Neural progenitor cell (in vitro differentiated cells): Measurements from ENCODE around the gene MEG3. TPM values are rescaled to one million over a fixed set of nuclear protein-coding genes. Genes with fewer than 3 reads are reported as not detected.
A peak's percentile ranks its signal among the peaks of the same experiment; 100 is the strongest.

ENCODE experiments used
- DNase-seq: peaks from one replicate; pipeline ENCODE4 v3.0.0-alpha.2; 2016; ENCODE audit warnings: low spot score
- H2AFZ ChIP-seq: fragments of 200-600 bp; sonication (generic); replicated peaks from 2 replicates; pipeline ENCODE4 v1.6.1; 2016; ENCODE audit warnings: antibody characterized with exemption
- H3F3A ChIP-seq: fragments of 200-600 bp; sonication (generic); 2 replicates; pipeline ENCODE4 v1.6.1; 2016; ENCODE audit warnings: antibody characterized with exemption, low read depth
- H3K27ac ChIP-seq: fragments of 200-600 bp; sonication (generic); 2 replicates; pipeline ENCODE4 v1.5.1; 2016; ENCODE audit warnings: mild to moderate bottlenecking
- H3K27me3 ChIP-seq: fragments of 200-600 bp; sonication (generic); 2 replicates; pipeline ENCODE4 v1.6.1; 2016; ENCODE audit warnings: mild to moderate bottlenecking, moderate library complexity
- H3K36me3 ChIP-seq: fragments of 200-600 bp; sonication (generic); 2 replicates; pipeline ENCODE4 v1.5.1; 2016
- H3K4me1 ChIP-seq: fragments of 200-600 bp; sonication (generic); 2 replicates; pipeline ENCODE4 v1.6.1; 2016; ENCODE audit warnings: mixed run types
- H3K4me2 ChIP-seq: fragments of 200-600 bp; sonication (generic); 2 replicates; pipeline ENCODE4 v1.6.1; 2016
- H3K4me3 ChIP-seq: fragments of 200-600 bp; sonication (generic); 2 replicates; pipeline ENCODE4 v1.5.1; 2016
- H3K79me2 ChIP-seq: fragments of 200-600 bp; sonication (generic); 2 replicates; pipeline ENCODE4 v1.6.1; 2016; ENCODE audit warnings: low read depth
- H3K9ac ChIP-seq: fragments of 200-600 bp; sonication (generic); 2 replicates; pipeline ENCODE4 v1.6.1; 2016
- H3K9me3 ChIP-seq: fragments of 200-600 bp; sonication (generic); 2 replicates; pipeline ENCODE4 v1.5.1; 2016; ENCODE audit warnings: low read depth
- H4K20me1 ChIP-seq: fragments of 200-600 bp; sonication (generic); 2 replicates; pipeline ENCODE4 v1.6.1; 2016; ENCODE audit warnings: low read depth
- H3K27ac Mint-ChIP-seq: 3 replicates; pipeline ENCODE4 v1.8.0; 2021; ENCODE audit warnings: mixed read lengths
- H3K27me3 Mint-ChIP-seq: 2 replicates; pipeline ENCODE4 v1.8.0; 2022; ENCODE audit warnings: low read depth, mild to moderate bottlenecking, inconsistent platforms, moderate library complexity, mixed read lengths; ENCODE audit not compliant: insufficient read depth
- H3K36me3 Mint-ChIP-seq: 3 replicates; pipeline ENCODE4 v1.8.0; 2021; ENCODE audit warnings: mixed read lengths
- H3K4me1 Mint-ChIP-seq: 3 replicates; pipeline ENCODE4 v1.8.0; 2021; ENCODE audit warnings: mixed read lengths
- H3K4me3 Mint-ChIP-seq: 3 replicates; pipeline ENCODE4 v1.8.0; 2021; ENCODE audit warnings: mild to moderate bottlenecking, moderate library complexity, mixed read lengths
- H3K9me3 Mint-ChIP-seq: 3 replicates; pipeline ENCODE4 v1.8.0; 2020; ENCODE audit warnings: mixed read lengths
- EZH2 ChIP-seq: fragments of 200-600 bp; sonication (generic); IDR thresholded peaks from 2 replicates; pipeline ENCODE4 v1.6.1; 2017; ENCODE audit warnings: antibody characterized with exemption, mild to moderate bottlenecking, moderate library complexity
- EZH2phosphoT487 ChIP-seq: fragments of 200-600 bp; sonication (generic); IDR thresholded peaks from 2 replicates; pipeline ENCODE4 v1.6.1; 2017; ENCODE audit warnings: antibody characterized with exemption
- total RNA-seq: library from RNA; depleted of rRNA; stranded (reverse); fragments of >200 nt; gene quantifications from 2 replicates; pipeline ENCODE4 v1.2.3, GENCODE V29; 2015; ENCODE audit warnings: low replicate concordance
- TF ChIP-seq, protein P1 (sequence below): fragments of 200-600 bp; sonication (generic); IDR thresholded peaks from 2 replicates; pipeline ENCODE4 v1.5.1; 2017; ENCODE audit warnings: antibody characterized with exemption, mild to moderate bottlenecking

MEG3 gene
- total RNA-seq, 1 donor from 2014 or later = 10.6 TPM

DNA sequence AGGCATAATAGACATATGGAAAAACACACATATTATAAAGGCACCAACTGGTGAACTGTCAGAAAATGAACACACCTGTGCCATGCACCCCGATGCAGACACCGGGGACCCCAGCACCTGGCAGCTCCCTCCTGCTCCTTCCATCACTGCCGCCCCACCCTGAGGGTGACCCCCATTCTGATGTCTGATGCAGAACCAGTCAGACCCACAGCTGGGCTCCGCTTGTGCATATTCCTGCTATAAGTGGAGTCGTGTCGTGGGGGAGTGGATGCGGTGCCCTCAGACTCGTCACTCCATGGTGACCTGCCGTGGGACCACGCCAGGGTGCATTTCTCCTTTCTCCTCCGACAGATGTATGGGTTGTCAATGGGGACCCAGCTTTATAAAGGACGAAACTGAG is 45.7 kb upstream of the MEG3 start:
- H3K27me3 Mint-ChIP-seq = peaks cover 46% of the 10 kb centered on the region
- no peaks in the 10 kb centered on the region for H3K36me3 ChIP-seq
- no peak for DNase-seq

DNA sequence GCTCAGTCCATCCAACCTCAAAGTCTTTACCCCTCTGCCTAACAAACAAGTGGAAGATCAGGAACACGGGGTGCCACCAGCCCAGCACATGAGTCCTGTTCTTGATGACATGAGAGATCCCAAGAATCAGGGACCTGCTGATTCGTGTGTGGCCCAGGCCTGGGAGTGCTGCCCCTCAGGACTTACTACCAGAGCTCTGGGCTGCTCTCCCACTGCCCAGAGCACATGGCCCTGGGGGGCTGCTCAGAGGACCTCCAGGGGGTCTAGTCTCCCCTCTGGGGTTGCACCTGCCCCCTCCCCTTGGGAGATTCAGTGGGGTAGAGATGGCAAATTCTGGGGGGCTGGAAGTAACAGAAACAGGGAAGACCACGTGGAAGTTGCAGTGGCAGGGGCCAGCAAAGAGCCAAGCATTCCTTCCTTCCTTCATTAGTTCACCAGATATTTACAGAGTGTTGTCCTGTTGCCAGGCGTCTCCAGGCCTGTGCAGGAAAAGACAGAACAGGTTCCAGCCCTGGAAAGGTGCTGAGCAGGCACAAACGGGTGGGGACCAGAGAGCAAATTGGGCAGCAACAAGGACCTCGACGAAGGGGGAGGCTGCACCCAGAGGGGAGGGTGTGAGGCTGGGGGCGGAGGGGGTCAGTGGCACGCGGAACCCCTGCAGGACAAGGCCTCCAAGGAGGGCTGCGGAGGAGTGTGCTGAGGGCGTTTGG is 45.1 kb upstream of the MEG3 start:
- no peak overlapping the region for H3K9ac ChIP-seq
- no peaks in the 10 kb centered on the region for H3K79me2 ChIP-seq
- Mint-ChIP-seq H3K4me1 (peaks cover 67% of the 10 kb centered on the region), H3K36me3 (no peaks in the 10 kb centered on the region), H3K4me3 (no peak overlapping the region), H3K9me3 (no peaks in the 10 kb centered on the region), H3K27ac (peak overlapping the region; percentile 89), H3K27me3 (peaks cover 48% of the 10 kb centered on the region)
- H3K4me2 ChIP-seq = no peak overlapping the region
- no peaks in the 10 kb centered on the region for H3K27me3 ChIP-seq
- no peaks in the 10 kb centered on the region for H3K36me3 ChIP-seq
- H3F3A ChIP-seq = peaks cover 24% of the 10 kb centered on the region
- H2AFZ ChIP-seq = no peak overlapping the region
- H3K4me1 ChIP-seq = peaks cover 26% of the 10 kb centered on the region
- DNase-seq = no peak
- no peak overlapping the region for H3K4me3 ChIP-seq
- TF ChIP-seq, protein P1, sequence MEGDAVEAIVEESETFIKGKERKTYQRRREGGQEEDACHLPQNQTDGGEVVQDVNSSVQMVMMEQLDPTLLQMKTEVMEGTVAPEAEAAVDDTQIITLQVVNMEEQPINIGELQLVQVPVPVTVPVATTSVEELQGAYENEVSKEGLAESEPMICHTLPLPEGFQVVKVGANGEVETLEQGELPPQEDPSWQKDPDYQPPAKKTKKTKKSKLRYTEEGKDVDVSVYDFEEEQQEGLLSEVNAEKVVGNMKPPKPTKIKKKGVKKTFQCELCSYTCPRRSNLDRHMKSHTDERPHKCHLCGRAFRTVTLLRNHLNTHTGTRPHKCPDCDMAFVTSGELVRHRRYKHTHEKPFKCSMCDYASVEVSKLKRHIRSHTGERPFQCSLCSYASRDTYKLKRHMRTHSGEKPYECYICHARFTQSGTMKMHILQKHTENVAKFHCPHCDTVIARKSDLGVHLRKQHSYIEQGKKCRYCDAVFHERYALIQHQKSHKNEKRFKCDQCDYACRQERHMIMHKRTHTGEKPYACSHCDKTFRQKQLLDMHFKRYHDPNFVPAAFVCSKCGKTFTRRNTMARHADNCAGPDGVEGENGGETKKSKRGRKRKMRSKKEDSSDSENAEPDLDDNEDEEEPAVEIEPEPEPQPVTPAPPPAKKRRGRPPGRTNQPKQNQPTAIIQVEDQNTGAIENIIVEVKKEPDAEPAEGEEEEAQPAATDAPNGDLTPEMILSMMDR = no peak
- TF ChIP-seq EZH2phosphoT487 (no peak), EZH2 (no peak)
- no peaks in the 10 kb centered on the region for H3K9me3 ChIP-seq
- H3K27ac ChIP-seq = no peak overlapping the region
- no peaks in the 10 kb centered on the region for H4K20me1 ChIP-seq

More for the DNA sequence above, 45.7 kb upstream of the MEG3 start:
- Histone ChIP-seq H3K4me1 (peaks cover 23% of the 10 kb centered on the region), H3F3A (peaks cover 24% of the 10 kb centered on the region), H3K4me2 (no peak overlapping the region), H3K79me2 (no peaks in the 10 kb centered on the region), H3K9me3 (no peaks in the 10 kb centered on the region), H3K4me3 (no peak overlapping the region), H3K9ac (no peak overlapping the region), H4K20me1 (no peaks in the 10 kb centered on the region), H2AFZ (no peak overlapping the region), H3K27me3 (no peaks in the 10 kb centered on the region), H3K27ac (no peak overlapping the region)
- H3K27ac Mint-ChIP-seq = peak overlapping the region; percentile 15
- peaks cover 64% of the 10 kb centered on the region for H3K4me1 Mint-ChIP-seq
- no peak for TF ChIP-seq EZH2
- no peak for TF ChIP-seq EZH2phosphoT487
- TF ChIP-seq, protein P1 = no peak
- H3K4me3 Mint-ChIP-seq = no peak overlapping the region
- H3K9me3 Mint-ChIP-seq = no peaks in the 10 kb centered on the region
- no peaks in the 10 kb centered on the region for H3K36me3 Mint-ChIP-seq

DNA sequence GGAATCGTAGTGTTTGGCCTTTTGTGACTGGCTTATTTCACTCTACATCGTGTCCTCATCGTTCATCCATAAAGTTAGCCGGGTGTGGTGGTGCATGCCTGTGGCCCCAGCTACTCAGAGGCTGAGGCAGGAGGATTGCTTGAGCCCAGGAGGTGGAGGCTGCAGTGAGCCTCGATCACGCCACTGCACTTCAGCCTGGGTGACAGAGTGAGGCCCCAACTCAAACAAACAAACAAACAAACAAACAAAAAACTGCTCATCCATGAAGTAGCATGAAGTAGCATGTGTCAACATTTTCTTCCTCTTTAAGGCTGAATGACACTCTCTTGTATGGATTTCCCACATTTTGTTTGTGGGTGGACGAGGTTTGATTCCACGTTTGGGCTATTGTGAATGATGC is 44.0 kb upstream of the MEG3 start:
- no peak overlapping the region for H3K27ac ChIP-seq
- no peak overlapping the region for H2AFZ ChIP-seq
- H3K9ac ChIP-seq = no peak overlapping the region
- no peaks in the 10 kb centered on the region for H3K36me3 ChIP-seq
- TF ChIP-seq, protein P1 = no peak
- no peak for TF ChIP-seq EZH2phosphoT487
- no peak for TF ChIP-seq EZH2
- peaks cover 24% of the 10 kb centered on the region for H3F3A ChIP-seq
- Mint-ChIP-seq H3K9me3 (peaks cover 2% of the 10 kb centered on the region), H3K4me1 (peaks cover 74% of the 10 kb centered on the region), H3K27me3 (peaks cover 48% of the 10 kb centered on the region), H3K27ac (peak overlapping the region; percentile 74), H3K4me3 (peak overlapping the region; percentile 41), H3K36me3 (no peaks in the 10 kb centered on the region)
- H3K79me2 ChIP-seq = no peaks in the 10 kb centered on the region
- H3K27me3 ChIP-seq = no peaks in the 10 kb centered on the region
- no peaks in the 10 kb centered on the region for H3K9me3 ChIP-seq
- H3K4me2 ChIP-seq = no peak overlapping the region
- no peak overlapping the region for H3K4me3 ChIP-seq
- H3K4me1 ChIP-seq = peaks cover 32% of the 10 kb centered on the region
- no peak for DNase-seq
- H4K20me1 ChIP-seq = no peaks in the 10 kb centered on the region
